Stomach (tissue), 9 donors: ENCODE data around the gene AKAP5. TPM values are rescaled to one million over a fixed set of nuclear protein-coding genes. Genes with fewer than 3 reads are reported as not detected.

Source experiments
- DNase-seq, 2 donors: peaks; one replicate each; pipeline versions ENCODE4 v3.0.0 to v3.0.0-alpha.2; 2013 to 2019
- H3K27ac ChIP-seq, 5 donors: fragments of 200-600 bp in 4 of 5; sonication (generic) in 4 of 5; one replicate each; pipeline ENCODE4 v1.5.1; 2013 to 2019; ENCODE audit warnings: mild to moderate bottlenecking in 1 of 5, moderate library complexity in 1 of 5
- H3K27me3 ChIP-seq, 3 donors: fragments of 200-600 bp; sonication (generic); one replicate each; pipeline ENCODE4 v1.5.1; 2017 to 2019; ENCODE audit warnings: mixed run types in 1 of 3
- H3K36me3 ChIP-seq, 4 donors: fragments of 200-600 bp; sonication (generic); 1 replicate in 3 of 4; 2 replicates in 1 of 4; pipeline ENCODE4 v1.5.1; 2016 to 2019
- H3K4me1 ChIP-seq, 4 donors: fragments of 200-600 bp; sonication (generic); one replicate each; pipeline ENCODE4 v1.5.1; 2016 to 2019
- H3K4me3 ChIP-seq, 4 donors: fragments of 200-600 bp; sonication (generic) in 3 of 4; one replicate each; pipeline ENCODE4 v1.5.1; 2016 to 2019; ENCODE audit warnings: mild to moderate bottlenecking in 1 of 4
- H3K9me3 ChIP-seq, 4 donors: fragments of 200-600 bp; sonication (generic); one replicate each; pipeline ENCODE4 v1.5.1; 2016 to 2019
- EP300 ChIP-seq: sonication (generic); formaldehyde crosslinking; IDR thresholded peaks from one replicate; pipeline ENCODE4 v1.6.1; 2017; ENCODE audit warnings: antibody characterized with exemption
- POLR2A ChIP-seq, 4 donors: fragments of 450-650 bp; IDR thresholded peaks; one replicate each; pipeline ENCODE4 v1.6.1; 2016; ENCODE audit warnings: antibody characterized with exemption in 4 of 4, control low read depth in 2 of 4, mild to moderate bottlenecking in 1 of 4, moderate library complexity in 1 of 4
- POLR2AphosphoS5 ChIP-seq, 3 donors: sonication (generic); formaldehyde crosslinking; IDR thresholded peaks; one replicate each; pipeline ENCODE4 v1.6.1; 2016; ENCODE audit warnings: antibody characterized with exemption in 3 of 3
- WGBS, 5 donors: extraction: QIAGEN DNeasy Blood & Tissue Kit in 3 of 5; methylation state at CpG; one replicate each; pipeline versions ENCODE4 v1.1.5 to v1.1.7; 2013 to 2018; 5-methylcytosine and 5-hydroxymethylcytosine counted together
- intact Hi-C: fragments of 100-400 bp; cut with DNase I; formaldehyde crosslinking; loops from one replicate; pipeline ENCODE4 v1.15.1; 2023; ENCODE audit warnings: low total_unique reads
- polyA plus RNA-seq, 3 donors: library from polyadenylated mRNA; stranded (reverse); fragments of 200-250 nt; gene quantifications; one replicate each; pipeline ENCODE4 v1.2.3, GENCODE V29; 2013
- total RNA-seq, 5 donors: library from RNA; depleted of rRNA; stranded (reverse); fragments of >200 nt; gene quantifications; one replicate each; pipeline versions ENCODE4 v1.1.0 to v1.2.3, GENCODE V29; 2014 to 2016
- TF ChIP-seq, protein P1 (sequence below), 7 experiments: fragments of 450-650 bp in 4 of 7; fragments of 200-600 bp in 3 of 7; sonication (generic) in 3 of 7; IDR thresholded peaks; one replicate each; pipeline ENCODE4 v1.5.1; 2016 to 2019; ENCODE audit warnings: antibody characterized with exemption in 7 of 7, control low read depth in 2 of 7, mild to moderate bottlenecking in 1 of 7
- donor health status: healthy with polysubstance abuse.
- donor health status: Bipolar disorder and iron deficiency.
- donor health status: healthy.

The AKAP5 gene
- total and polyA plus RNA-seq, 8 donors, result 0.15 to 3.2 (median 0.72) TPM; not detected in 3

DNA sequence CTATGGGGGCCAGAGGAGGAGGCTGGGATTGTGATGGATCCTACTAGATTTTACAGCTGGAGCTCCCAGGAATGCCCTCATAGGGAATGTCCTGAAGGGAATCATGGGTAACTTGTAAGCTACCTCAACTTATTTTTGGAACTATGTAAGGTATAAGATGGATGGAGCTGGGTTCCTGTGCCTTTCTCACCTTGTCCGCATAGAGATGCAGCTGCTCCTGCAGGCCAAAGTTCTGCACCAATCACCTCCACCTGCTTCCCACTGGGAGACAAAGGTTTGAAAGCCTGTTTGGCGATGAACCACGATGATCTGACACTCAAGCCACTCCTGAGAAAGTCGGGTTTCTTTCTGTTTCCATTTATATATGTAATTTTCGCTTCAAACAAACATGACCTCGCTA lies 648 bp upstream of the AKAP5 start:
- TF ChIP-seq, protein P1, sequence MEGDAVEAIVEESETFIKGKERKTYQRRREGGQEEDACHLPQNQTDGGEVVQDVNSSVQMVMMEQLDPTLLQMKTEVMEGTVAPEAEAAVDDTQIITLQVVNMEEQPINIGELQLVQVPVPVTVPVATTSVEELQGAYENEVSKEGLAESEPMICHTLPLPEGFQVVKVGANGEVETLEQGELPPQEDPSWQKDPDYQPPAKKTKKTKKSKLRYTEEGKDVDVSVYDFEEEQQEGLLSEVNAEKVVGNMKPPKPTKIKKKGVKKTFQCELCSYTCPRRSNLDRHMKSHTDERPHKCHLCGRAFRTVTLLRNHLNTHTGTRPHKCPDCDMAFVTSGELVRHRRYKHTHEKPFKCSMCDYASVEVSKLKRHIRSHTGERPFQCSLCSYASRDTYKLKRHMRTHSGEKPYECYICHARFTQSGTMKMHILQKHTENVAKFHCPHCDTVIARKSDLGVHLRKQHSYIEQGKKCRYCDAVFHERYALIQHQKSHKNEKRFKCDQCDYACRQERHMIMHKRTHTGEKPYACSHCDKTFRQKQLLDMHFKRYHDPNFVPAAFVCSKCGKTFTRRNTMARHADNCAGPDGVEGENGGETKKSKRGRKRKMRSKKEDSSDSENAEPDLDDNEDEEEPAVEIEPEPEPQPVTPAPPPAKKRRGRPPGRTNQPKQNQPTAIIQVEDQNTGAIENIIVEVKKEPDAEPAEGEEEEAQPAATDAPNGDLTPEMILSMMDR (IDR thresholded peaks at IDR 0.05), result no peak
- no peak for TF ChIP-seq EP300
- peaks cover 3 to 21% (median 19%) of the 10 kb centered on the region in 4 donors for H3K4me1 ChIP-seq
- H3K27me3 ChIP-seq, result no peaks in the 10 kb centered on the region
- WGBS, 5 donors, result 7 to 17% (median 11%) methylated on average over 6 of the region's 6 CpGs
- H3K9me3 ChIP-seq, result no peaks in the 10 kb centered on the region
- peak overlapping the region in 2 of 5 donors; percentile 63 to 80 for H3K27ac ChIP-seq
- intact Hi-C loops, result no loop called here
- H3K36me3 ChIP-seq, result peaks cover 0 to 12% (median 0%) of the 10 kb centered on the region in 4 donors
- H3K4me3 ChIP-seq, result peak overlapping the region; percentile 67 to 86 (median 82)
- no peak for DNase-seq

DNA sequence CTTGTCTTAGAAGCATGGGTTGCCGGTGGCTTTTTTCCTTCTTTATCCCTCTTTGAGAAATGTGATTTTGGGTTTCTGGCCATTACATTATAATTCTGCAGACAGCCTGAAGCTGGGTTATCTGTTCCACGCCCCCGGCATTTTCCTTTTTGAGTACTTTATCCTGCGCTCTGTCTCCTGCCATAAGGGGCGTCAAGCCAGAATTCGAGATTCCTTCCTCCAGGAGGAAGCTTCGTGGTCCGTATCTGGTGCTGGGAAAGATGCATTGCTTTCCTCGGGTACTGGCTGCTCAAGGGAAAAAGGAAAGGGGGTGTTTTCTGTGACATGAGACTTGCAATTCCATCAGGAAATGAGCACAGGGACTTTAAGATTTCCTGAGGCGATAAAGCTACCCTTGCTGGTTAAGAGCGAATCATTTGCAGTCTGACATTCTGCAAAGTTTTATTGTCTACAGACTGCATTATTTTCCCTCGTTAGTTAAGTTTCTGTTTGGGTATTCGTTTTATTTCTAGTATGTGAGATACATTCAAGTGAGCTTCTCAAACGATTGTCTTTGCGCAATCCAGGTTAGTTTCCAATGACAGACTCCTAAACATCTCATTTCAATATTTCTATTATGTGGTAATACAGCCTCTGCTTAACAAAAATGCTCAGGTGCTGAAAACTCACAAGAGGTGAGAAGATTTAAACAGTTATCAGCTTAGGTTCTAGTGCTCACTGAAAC lies 694 bp downstream of the AKAP5 start:
- H3K27me3 ChIP-seq, result no peaks in the 10 kb centered on the region
- H3K36me3 ChIP-seq, result no peaks in the 10 kb centered on the region
- peak overlapping the region; percentile 67 to 86 (median 82) for H3K4me3 ChIP-seq
- no peaks in the 10 kb centered on the region for H3K9me3 ChIP-seq
- H3K4me1 ChIP-seq, result peaks cover 3 to 21% (median 19%) of the 10 kb centered on the region in 4 donors
- WGBS, 5 donors, result 7 to 10% (median 9%) methylated on average over 15 of the region's 15 CpGs
- peak in 1 of 2 donors; percentile 73 for DNase-seq
- intact Hi-C loops, result no loop called here
- H3K27ac ChIP-seq, result peak overlapping the region in 4 of 5 donors; percentile 45 to 80 (median 59)
- TF ChIP-seq, protein P1 (IDR thresholded peaks at IDR 0.05), result peak in 1 of 7 experiments; percentile 9
- no peak for TF ChIP-seq POLR2A (IDR thresholded peaks at IDR 0.05)

DNA sequence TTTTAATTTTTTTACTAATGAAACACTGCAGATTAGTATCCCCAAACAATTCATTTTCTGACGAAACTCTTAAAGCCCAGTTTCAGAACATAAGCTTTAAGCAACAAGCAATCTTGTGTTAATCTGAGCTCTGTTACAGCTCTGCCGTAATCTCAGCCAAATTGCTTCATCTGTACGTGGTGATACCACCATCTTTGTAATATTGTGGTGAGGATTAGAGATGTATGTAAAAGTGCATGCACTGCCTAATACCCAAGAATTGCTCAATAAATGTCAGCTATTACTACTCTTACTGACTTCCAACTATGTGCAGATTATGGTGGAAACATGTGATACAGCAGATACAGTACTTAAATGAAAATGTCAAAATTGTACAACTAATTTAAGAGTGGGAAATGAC lies 1.8 kb downstream of the AKAP5 start:
- Histone ChIP-seq H3K36me3 (no peaks in the 10 kb centered on the region), H3K27me3 (no peaks in the 10 kb centered on the region), H3K27ac (no peak overlapping the region), H3K4me1 (peaks cover 3 to 21% (median 19%) of the 10 kb centered on the region in 4 donors), H3K4me3 (no peak overlapping the region), H3K9me3 (no peaks in the 10 kb centered on the region)
- 64 to 76% (median 68%) methylated on average over 3 of the region's 3 CpGs for whole genome bisulfite sequencing, 5 donors
- intact Hi-C loops, result no loop called here
- DNase-seq, result no peak
- no peak for TF ChIP-seq EP300

DNA sequence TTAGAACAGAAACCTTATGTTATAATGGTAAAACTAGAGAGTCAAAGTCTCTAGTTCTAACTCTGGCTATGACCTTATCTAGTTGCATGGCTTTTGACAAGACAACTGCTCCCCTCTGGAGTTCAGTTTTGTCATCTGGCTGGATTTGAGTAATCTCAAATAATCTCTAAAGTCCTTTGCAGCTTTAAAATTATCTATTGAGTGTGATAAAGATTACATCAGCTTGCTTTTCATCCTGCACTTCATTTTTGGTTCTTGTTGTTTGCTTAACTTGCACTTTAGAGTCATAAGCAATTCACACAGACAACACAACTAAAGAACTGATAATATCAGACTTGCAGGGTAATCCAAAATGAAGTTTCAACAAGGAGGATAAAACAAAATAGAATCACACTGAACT lies 2.3 kb downstream of the AKAP5 start:
- H3K27ac ChIP-seq, result no peak overlapping the region
- intact Hi-C loops, result no loop called here

DNA sequence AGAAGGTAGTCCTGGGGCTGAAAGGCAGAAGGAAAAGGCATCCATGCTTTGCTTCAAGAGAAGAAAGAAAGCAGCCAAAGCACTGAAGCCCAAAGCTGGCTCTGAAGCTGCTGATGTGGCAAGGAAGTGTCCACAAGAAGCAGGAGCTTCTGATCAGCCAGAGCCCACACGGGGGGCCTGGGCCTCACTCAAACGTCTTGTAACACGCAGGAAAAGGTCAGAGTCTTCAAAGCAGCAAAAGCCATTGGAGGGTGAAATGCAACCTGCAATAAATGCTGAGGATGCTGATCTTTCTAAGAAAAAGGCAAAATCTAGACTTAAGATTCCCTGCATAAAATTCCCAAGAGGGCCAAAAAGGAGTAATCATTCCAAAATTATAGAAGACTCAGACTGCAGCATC lies 3.2 kb downstream of the AKAP5 start:
- no peaks in the 10 kb centered on the region for H3K36me3 ChIP-seq
- no peak overlapping the region for H3K4me3 ChIP-seq
- no peak overlapping the region for H3K27ac ChIP-seq
- intact Hi-C loops, result no loop called here
- peaks cover 3 to 21% (median 19%) of the 10 kb centered on the region in 4 donors for H3K4me1 ChIP-seq
- H3K27me3 ChIP-seq, result no peaks in the 10 kb centered on the region
- TF ChIP-seq POLR2A (IDR thresholded peaks at IDR 0.05) (no peak), POLR2AphosphoS5 (IDR thresholded peaks at IDR 0.05) (no peak), EP300 (no peak)
- TF ChIP-seq, protein P1 (IDR thresholded peaks at IDR 0.05), result no peak
- no peak for DNase-seq
- no peaks in the 10 kb centered on the region for H3K9me3 ChIP-seq
- WGBS, 5 donors, result 56 to 63% (median 57%) methylated on average over 3 of the region's 3 CpGs

More for the DNA sequence above, 2.3 kb downstream of the AKAP5 start:
- H3K27me3 ChIP-seq, result no peaks in the 10 kb centered on the region
- no peaks in the 10 kb centered on the region for H3K36me3 ChIP-seq
- H3K9me3 ChIP-seq, result no peaks in the 10 kb centered on the region
- DNase-seq, result no peak
- peaks cover 3 to 21% (median 19%) of the 10 kb centered on the region in 4 donors for H3K4me1 ChIP-seq
- no peak for TF ChIP-seq EP300
- H3K4me3 ChIP-seq, result no peak overlapping the region
